SH-SY5Y (cell line): ENCODE measurements around the gene NOL9.

Experiments
- GATA2 ChIP-seq: IDR thresholded peaks from 2 replicates; pipeline ENCODE4 v1.6.1; 2011; ENCODE audit warnings: mild to moderate bottlenecking, low read depth, low read length
- GATA3 ChIP-seq: IDR thresholded peaks from 2 replicates; pipeline ENCODE4 v1.6.1; 2011; ENCODE audit warnings: low read depth, mild to moderate bottlenecking, low read length, moderate library complexity

The NOL9 gene

DNA sequence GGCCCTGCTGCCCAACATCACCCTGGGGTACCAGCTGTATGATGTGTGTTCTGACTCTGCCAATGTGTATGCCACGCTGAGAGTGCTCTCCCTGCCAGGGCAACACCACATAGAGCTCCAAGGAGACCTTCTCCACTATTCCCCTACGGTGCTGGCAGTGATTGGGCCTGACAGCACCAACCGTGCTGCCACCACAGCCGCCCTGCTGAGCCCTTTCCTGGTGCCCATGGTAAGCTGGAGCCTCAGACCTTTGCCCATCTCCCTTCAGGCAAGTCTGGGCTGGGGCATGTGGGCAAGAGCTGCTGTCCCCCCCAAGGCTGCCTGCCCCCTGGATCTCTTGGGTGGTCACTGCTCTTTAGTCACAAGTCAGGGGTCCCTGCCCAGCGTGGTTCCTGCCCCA lies 16.7 kb upstream of the NOL9 start:
- TF ChIP-seq GATA3 (no peak), GATA2 (no peak)

DNA sequence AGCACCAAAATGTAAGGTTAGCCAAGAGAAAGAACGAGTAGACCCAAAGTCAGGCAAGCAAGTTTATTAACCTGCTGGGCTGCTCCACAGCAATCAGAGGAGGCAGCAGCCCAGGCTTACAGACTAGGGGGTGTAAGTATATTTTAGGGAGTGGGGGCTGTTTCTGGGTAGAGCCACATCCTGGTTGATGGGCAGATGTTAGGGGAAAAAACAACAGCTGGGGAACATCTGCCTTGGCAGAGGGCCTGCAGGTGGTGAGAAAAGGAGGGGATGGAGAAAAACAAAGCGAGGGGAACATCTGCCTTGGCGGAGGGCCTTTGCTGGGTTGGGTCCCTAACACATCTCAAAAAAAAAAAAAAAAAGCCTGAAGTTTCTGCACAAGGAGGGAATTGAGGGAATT lies 15.8 kb upstream of the NOL9 start:
- TF ChIP-seq GATA3 (no peak), GATA2 (no peak)

- TF ChIP-seq GATA2 (no peak), GATA3 (no peak)
Measured at GRCh38 chr1:6569033-6569432, 14.7 kb upstream of the NOL9 start.

- no peak for TF ChIP-seq GATA2
- no peak for TF ChIP-seq GATA3
Measured at GRCh38 chr1:6560267-6560666, 6.0 kb upstream of the NOL9 start.

DNA sequence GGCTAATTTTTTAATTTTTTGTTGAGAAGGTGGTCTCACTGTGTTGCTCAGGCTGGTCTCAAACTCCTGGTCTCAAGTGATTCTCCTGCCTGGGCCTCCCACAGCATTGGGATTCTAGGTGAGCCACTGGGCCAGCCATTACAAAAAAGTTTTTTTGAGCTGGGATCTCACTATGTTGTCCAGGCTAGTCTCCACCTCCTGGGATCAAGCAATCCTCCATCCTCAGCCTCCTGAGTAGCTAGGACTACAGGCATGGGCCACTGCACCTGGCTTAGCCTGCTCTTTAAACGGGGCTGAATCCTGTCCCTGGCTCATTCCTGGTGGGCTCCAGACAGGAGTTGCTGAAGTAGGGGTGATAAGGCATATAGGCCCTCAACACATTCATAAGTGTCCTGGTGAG lies 3.3 kb upstream of the NOL9 start:
- TF ChIP-seq GATA2 (no peak), GATA3 (no peak)

DNA sequence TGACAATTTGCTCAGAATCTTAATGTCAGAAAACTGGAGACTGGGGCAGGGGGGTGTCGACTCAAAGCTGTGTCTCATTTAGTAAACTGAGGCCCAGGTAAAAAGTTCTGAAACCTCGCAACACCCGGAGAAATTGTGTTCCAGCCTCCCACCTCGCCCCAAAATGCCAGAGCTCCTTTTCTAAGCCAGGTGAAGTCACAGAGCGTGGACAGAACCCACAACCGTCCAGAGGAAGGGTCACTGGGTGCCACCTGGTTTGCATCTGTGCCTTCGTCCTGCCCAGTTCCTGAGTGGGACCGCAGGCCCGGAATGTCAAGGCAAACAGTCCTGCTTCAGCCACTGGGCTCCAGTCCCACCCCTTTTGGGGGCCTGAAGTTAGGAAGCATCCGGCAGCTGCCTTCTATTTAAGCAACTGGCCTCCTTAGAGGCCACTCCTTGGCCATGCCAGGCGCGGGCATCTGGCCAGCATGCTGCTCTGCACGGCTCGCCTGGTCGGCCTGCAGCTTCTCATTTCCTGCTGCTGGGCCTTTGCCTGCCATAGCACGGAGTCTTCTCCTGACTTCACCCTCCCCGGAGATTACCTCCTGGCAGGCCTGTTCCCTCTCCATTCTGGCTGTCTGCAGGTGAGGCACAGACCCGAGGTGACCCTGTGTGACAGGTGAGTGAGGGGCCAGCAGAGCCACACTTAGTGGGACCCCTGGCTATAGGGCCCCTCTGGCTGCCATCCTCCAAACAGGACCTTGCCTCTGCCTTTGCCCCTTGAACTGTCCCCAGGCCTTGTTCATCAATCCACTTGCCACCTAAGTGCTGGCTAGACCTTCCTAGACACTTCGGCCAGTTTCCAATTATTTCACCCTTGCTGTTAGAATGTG lies 830 bp upstream of the NOL9 start, which contains the start of gene TAS1R1:
Gene TAS1R1 (plus strand): TSS at position 401 of the 872 bp plus-strand sequence. CDS start 67 bp downstream, at position 468.
- TF ChIP-seq GATA2 = no peak
- no peak for TF ChIP-seq GATA3

DNA sequence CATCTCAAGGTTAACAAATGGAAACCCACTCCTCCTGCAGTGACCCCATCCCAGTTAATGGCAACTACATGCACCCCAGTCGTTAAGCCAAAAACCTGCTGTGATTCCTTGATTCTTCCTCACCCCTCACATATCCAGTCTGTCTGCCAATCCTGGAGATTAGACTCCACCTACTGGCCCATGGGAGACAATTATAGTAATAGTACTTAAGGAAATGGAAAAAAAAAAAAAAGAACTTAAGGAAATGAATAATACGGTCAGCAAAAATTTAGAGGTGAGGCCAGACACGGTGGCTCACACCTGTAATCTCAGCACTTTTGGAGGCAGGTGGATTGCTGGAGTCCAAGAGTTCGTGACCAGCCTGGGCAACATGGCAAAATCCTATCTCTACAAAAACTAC lies 7.0 kb downstream of the NOL9 start:
- TF ChIP-seq GATA2 (no peak), GATA3 (no peak)

- TF ChIP-seq GATA3 (no peak), GATA2 (no peak)
Measured at GRCh38 chr1:6546326-6546725, 8.0 kb downstream of the NOL9 start.

DNA sequence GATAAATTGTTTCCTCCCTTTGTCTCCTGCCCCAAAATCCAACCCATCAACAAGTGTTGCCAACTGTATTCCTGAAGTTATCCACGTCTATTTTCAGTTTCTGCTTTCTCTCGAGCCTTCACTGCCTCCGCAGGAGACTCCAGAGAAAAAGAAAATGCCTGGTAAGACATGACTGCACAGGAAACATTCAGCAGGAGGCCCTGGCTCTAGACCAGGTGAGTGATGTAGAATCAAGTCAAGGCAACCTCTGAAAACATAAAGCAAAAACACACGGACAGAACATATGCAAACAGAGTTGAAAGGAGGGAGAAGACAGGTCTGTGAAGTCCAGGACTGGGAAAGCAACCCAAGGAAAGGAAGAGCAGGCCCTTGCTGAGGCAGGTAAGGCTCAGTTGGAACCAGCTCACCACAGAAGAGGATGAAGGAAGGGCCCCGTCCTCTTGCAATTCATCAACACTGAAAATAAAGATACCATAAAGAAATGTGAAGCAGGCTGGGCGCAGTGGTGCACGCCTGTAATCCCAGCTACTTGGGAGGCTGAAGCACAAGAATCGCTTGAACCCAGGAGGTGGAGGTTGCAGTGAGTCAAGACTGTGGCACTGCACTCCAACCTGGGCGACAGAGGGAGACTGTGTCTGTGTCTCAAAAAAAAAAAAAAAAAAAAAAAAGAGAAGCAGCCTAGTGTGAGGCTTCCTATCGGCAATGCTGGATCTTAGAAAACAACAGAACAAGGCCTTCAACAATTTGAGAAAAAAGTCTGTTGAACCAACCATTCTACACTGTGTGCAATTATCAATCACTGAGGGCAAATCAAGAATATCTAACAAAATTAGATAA lies 8.8 kb downstream of the NOL9 start:
- TF ChIP-seq GATA3 (no peak), GATA2 (no peak)

DNA sequence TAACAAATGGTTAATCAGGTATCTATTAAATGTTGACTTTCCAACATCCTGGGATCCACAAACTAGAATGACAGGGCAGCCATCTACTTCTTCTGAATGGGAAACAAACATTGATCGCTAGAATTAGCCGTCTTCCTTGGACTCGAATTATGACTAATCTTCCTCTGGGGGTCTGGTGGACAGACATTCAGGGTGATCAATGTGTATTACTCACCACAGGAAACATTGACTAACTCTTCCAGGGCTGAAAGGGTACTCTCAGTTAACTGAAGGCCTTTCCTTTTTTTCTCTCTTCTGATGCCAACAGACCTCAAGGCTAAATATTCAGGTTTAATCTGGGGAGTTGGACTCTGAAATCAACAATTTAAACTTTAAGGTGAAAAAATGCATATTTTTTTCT lies 9.5 kb downstream of the NOL9 start:
- TF ChIP-seq GATA2 = no peak

GRCh38 chr1:6538956-6539355 lies 15.4 kb downstream of the NOL9 start:
- TF ChIP-seq GATA3 = no peak

DNA sequence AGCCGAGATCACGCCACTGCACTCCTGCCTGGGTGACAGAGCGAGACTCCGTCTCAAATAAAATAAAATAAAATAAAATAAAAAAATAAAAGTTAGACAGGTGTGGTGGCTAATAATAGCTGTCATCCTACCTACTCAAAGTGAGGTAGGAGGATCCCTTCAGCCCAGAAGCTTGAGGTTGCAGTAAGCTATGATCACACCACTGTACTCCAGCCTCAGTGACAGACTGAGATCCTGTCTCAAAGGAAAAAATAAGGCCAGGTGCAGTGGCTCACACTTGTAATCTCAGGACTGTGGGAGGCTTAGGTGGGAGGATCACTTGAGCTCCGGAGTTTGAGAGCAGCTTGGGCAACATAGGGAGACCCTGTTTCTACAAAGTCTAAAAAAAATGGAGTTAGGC lies 18.0 kb downstream of the NOL9 start:
- TF ChIP-seq GATA3 (no peak), GATA2 (no peak)

DNA sequence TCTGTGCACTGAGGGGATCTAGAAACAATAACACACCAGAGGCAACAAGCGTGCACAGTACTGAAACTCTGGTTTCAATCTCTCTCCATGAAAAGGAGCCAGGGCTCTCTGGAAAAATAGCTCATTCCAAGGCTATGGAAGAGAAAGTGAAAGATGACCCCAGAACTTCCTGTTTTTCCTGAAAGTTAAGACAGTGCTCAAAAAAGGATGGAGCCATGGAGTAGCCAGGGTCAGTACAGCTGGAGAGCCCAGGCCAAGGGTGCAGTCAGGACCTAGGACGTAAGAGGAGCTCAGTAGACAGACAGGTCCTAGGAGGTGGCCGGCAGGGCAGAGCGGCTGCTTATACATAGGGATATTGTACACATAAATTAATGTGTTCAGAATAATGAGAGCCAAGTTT lies 19.1 kb downstream of the NOL9 start:
- TF ChIP-seq GATA2 (no peak), GATA3 (no peak)

GRCh38 chr1:6534248-6534822 lies 20.0 kb downstream of the NOL9 start:
- no peak for TF ChIP-seq GATA2
- no peak for TF ChIP-seq GATA3

DNA sequence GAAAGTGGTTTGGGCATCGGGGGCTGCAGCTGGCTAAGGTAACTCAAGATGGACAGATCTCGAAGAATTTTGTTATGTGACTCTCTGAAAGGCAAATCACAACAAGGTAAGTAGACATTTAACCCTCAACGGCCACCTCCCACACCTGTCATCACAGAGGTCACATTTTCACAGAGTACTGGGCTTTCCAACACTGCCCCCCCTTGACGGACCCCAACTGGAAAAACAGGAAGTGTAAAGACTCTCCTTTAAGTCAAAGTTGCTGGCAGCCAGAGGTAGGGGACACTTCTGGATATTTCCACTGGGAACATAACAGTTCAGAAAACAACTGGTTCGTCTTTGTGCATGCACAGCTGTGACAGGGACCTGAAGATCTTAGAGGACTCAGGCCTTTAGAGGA lies 22.3 kb downstream of the NOL9 start:
- no peak for TF ChIP-seq GATA2
- TF ChIP-seq GATA3 = no peak

- TF ChIP-seq GATA2 = no peak
Measured at GRCh38 chr1:6530504-6531160, 23.7 kb downstream of the NOL9 start.
